ENCODE results near the gene KIF26A.

- TF ChIP-seq GATA3 (IDR thresholded peaks at IDR 0.05; ENCODE audit: low read depth, low read length) (no peak), GATA2 (IDR thresholded peaks at IDR 0.05; ENCODE audit: low read depth, low read length) (no peak)
Observed at GRCh38 chr14:104094709-104095425, 43.5 kb upstream of the KIF26A start.

Data from SH-SY5Y (cell line).